ENCODE results near the gene PCDH9. TPM values are rescaled to one million over a fixed set of nuclear protein-coding genes. Genes with fewer than 3 reads are reported as not detected.

The PCDH9 gene
- total RNA-seq, 1 donor from 2014 or later: 19.0 TPM

- no peak for DNase-seq (ENCODE audit: low spot score)
Measured at GRCh38 chr13:66530686-66531085, 699.5 kb downstream of the PCDH9 start.

- no peak for DNase-seq (ENCODE audit: low spot score)
Measured at GRCh38 chr13:66530158-66530557, 700.0 kb downstream of the PCDH9 start.

GRCh38 chr13:66528944-66529576 lies 701.1 kb downstream of the PCDH9 start:
- DNase-seq (ENCODE audit: low spot score): no peak

GRCh38 chr13:66528180-66528579 lies 702.0 kb downstream of the PCDH9 start:
- DNase-seq (ENCODE audit: low spot score): no peak

GRCh38 chr13:66520511-66521355 lies 709.4 kb downstream of the PCDH9 start:
- DNase-seq (ENCODE audit: low spot score): no peak

- no peak for DNase-seq (ENCODE audit: low spot score)
Measured at GRCh38 chr13:66519259-66519658, 710.9 kb downstream of the PCDH9 start.

GRCh38 chr13:66518068-66518467 lies 712.1 kb downstream of the PCDH9 start:
- DNase-seq (ENCODE audit: low spot score): no peak

GRCh38 chr13:66513728-66514127 lies 716.4 kb downstream of the PCDH9 start:
- DNase-seq (ENCODE audit: low spot score): no peak

- DNase-seq (ENCODE audit: low spot score): no peak
Measured at GRCh38 chr13:66509175-66509574, 721.0 kb downstream of the PCDH9 start.

- DNase-seq (ENCODE audit: low spot score): no peak
Measured at GRCh38 chr13:66508153-66508909, 721.8 kb downstream of the PCDH9 start.

GRCh38 chr13:66506979-66507378 lies 723.2 kb downstream of the PCDH9 start:
- no peak for DNase-seq (ENCODE audit: low spot score)

- DNase-seq (ENCODE audit: low spot score): no peak
Measured at GRCh38 chr13:66506051-66506777, 723.9 kb downstream of the PCDH9 start.

GRCh38 chr13:66503890-66504289 lies 726.2 kb downstream of the PCDH9 start:
- no peak for DNase-seq (ENCODE audit: low spot score)

- DNase-seq (ENCODE audit: low spot score): no peak
Measured at GRCh38 chr13:66501181-66501580, 729.0 kb downstream of the PCDH9 start.

- no peak for DNase-seq (ENCODE audit: low spot score)
Measured at GRCh38 chr13:66492479-66492878, 737.7 kb downstream of the PCDH9 start.

- DNase-seq (ENCODE audit: low spot score): no peak
Measured at GRCh38 chr13:66491251-66491650, 738.9 kb downstream of the PCDH9 start.

- DNase-seq (ENCODE audit: low spot score): no peak
Measured at GRCh38 chr13:66489586-66489985, 740.5 kb downstream of the PCDH9 start.

- DNase-seq (ENCODE audit: low spot score): no peak
Measured at GRCh38 chr13:66489172-66489571, 741.0 kb downstream of the PCDH9 start.

- no peak for DNase-seq (ENCODE audit: low spot score)
Measured at GRCh38 chr13:66483712-66484111, 746.4 kb downstream of the PCDH9 start.

- DNase-seq (ENCODE audit: low spot score): no peak
Measured at GRCh38 chr13:66482836-66483235, 747.3 kb downstream of the PCDH9 start.

GRCh38 chr13:66477816-66478215 lies 752.3 kb downstream of the PCDH9 start:
- DNase-seq (ENCODE audit: low spot score): no peak

- DNase-seq (ENCODE audit: low spot score): no peak
Measured at GRCh38 chr13:66475061-66475460, 755.1 kb downstream of the PCDH9 start.
